Mucosa of descending colon (tissue), 3 donors: ENCODE measurements around the gene KCNQ2. TPM values are rescaled to one million over a fixed set of nuclear protein-coding genes. Genes with fewer than 3 reads are reported as not detected.

ENCODE experiments used
- ATAC-seq: fragments of 200-7000 bp; cut with Tn5 transposase; one replicate; pipeline ENCODE4 v1.9.1; 2020; ENCODE audit warnings: mild to moderate bottlenecking, moderate library complexity
- DNase-seq, 3 donors: peaks; one replicate each; pipeline ENCODE4 v3.0.0-alpha.2; 2020
- H3K36me3 ChIP-seq: fragments of 200-600 bp; one replicate; pipeline ENCODE4 v1.8.0; 2021; ENCODE audit warnings: low read depth, mild to moderate bottlenecking
- H3K4me1 ChIP-seq: fragments of 200-600 bp; one replicate; pipeline ENCODE4 v1.8.0; 2021; ENCODE audit warnings: low read depth, mild to moderate bottlenecking
- H3K4me3 ChIP-seq: fragments of 200-600 bp; one replicate; pipeline ENCODE4 v1.8.0; 2021; ENCODE audit warnings: mild to moderate bottlenecking
- H3K9me3 ChIP-seq: fragments of 200-600 bp; one replicate; pipeline ENCODE4 v1.8.0; 2021; ENCODE audit warnings: mild to moderate bottlenecking
- intact Hi-C, 2 donors: fragments of 100-400 bp; cut with DNase I in 1 of 2; cut with micrococcal nuclease in 1 of 2; formaldehyde crosslinking; loops; one replicate each; pipeline versions ENCODE4 v1.11.0 to v1.11.1; 2022; cut with DNase I, micrococcal nuclease
- total RNA-seq, 3 donors: library from RNA; stranded (reverse); fragmentation: NEBNext Ultra II Directional in 2 of 3; extraction: Animal tissue kit (Norgen Biotek cat#: 25700) in 2 of 3; gene quantifications; one replicate each; pipeline versions ENCODE4 v1.2.1 to v1.2.4, GENCODE V29; 2021 to 2023
- TF ChIP-seq, protein P1 (sequence below): fragments of 200-600 bp; IDR thresholded peaks from one replicate; pipeline ENCODE4 v1.8.0; 2022; ENCODE audit warnings: antibody characterized with exemption, mild to moderate bottlenecking
- donor health status: DM: no; HTN: no; CAD: no; lungs with moderate emphysema.
- donor health status: DM: no; HTN: no; CAD: no.
- donor health status: DM: no; HTN: yes; CAD: no.

KCNQ2 gene
- total RNA-seq, 3 donors from 2014 or later: 1.4 TPM; not detected in 2

DNA sequence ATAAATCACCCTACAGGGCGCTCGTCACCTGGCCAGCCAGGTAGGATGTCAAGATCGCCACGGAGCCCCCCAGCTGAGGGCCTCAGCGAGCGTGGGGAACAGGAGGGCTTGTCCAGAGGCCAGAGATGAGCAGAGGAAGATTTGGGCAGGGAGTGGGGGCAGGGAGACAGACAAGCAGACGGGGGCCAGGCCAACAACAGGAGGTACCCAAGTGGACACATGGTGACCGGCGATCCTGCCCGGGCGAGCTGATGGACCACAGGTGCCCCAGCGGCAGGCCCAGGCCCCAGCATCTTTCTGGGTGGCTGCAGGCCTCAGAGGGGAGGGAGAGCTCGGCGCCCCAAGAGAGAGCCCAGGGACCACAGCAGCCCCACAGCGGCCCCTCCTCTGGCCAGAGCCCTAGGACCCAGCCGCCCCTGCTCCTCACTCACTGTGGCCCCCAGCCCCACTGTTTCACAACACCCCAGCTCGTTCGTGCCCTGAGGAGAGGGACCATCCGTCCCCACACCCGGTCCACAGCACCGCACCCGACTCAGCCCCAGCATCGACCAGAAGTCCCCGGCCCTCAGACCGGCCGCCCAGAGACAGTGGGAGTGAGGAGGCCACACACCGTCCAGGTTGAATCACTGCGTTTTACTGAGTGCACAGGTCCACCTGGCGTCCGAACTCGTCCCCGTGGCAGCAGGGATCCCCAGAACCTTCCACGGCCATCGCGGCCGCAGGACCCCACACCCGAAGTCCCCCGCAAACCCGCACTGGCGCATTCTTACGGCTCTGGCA is 72.7 kb downstream of the KCNQ2 start:
- no peak for DNase-seq
- TF ChIP-seq, protein P1, sequence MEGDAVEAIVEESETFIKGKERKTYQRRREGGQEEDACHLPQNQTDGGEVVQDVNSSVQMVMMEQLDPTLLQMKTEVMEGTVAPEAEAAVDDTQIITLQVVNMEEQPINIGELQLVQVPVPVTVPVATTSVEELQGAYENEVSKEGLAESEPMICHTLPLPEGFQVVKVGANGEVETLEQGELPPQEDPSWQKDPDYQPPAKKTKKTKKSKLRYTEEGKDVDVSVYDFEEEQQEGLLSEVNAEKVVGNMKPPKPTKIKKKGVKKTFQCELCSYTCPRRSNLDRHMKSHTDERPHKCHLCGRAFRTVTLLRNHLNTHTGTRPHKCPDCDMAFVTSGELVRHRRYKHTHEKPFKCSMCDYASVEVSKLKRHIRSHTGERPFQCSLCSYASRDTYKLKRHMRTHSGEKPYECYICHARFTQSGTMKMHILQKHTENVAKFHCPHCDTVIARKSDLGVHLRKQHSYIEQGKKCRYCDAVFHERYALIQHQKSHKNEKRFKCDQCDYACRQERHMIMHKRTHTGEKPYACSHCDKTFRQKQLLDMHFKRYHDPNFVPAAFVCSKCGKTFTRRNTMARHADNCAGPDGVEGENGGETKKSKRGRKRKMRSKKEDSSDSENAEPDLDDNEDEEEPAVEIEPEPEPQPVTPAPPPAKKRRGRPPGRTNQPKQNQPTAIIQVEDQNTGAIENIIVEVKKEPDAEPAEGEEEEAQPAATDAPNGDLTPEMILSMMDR: no peak
- intact Hi-C loops: no loop called here
- Histone ChIP-seq H3K9me3 (no peaks in the 10 kb centered on the region), H3K36me3 (no peaks in the 10 kb centered on the region), H3K4me3 (no peak overlapping the region), H3K4me1 (no peaks in the 10 kb centered on the region)
- ATAC-seq: no peak

- H3K4me3 ChIP-seq: no peak overlapping the region
- DNase-seq: no peak
- intact Hi-C loops: no loop called here
- H3K4me1 ChIP-seq: no peaks in the 10 kb centered on the region
- H3K36me3 ChIP-seq: no peaks in the 10 kb centered on the region
- no peak for ATAC-seq
- TF ChIP-seq, protein P1: no peak
- H3K9me3 ChIP-seq: no peaks in the 10 kb centered on the region
These were observed 73.5 kb downstream of the KCNQ2 start for GRCh38 chr20:63398744-63399514.

- DNase-seq (no peak), ATAC-seq (no peak)
- Histone ChIP-seq H3K4me1 (no peaks in the 10 kb centered on the region), H3K9me3 (no peaks in the 10 kb centered on the region), H3K4me3 (no peak overlapping the region), H3K36me3 (no peaks in the 10 kb centered on the region)
- TF ChIP-seq, protein P1: no peak
- intact Hi-C loops: no loop called here
These were observed 74.5 kb downstream of the KCNQ2 start for GRCh38 chr20:63397946-63398450.

GRCh38 chr20:63397155-63397843 is 75.2 kb downstream of the KCNQ2 start:
- intact Hi-C loops: no loop called here
- Histone ChIP-seq H3K9me3 (no peaks in the 10 kb centered on the region), H3K4me1 (no peaks in the 10 kb centered on the region), H3K36me3 (no peaks in the 10 kb centered on the region), H3K4me3 (no peak overlapping the region)
- no peak for DNase-seq
- ATAC-seq: no peak
- TF ChIP-seq, protein P1: no peak

DNA sequence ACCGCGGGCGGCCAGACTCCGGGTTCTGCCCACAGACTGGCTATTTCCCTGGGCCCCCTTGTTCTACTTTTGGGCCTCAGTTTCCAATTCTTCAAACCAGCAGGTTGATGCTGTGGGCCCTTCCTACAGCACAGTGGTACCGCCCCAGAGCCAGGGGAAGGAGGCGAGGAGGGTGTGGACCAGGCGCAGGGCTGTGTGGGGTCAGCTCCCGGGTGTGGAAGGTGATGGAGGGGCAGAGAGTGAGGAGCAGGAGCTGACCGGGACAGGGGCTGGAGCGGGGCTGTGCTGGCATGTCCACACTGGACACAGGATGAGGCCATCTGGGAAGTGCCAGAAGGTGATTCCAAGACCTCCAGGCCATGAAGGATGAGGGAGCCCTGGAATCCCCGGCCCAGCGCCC is 76.2 kb downstream of the KCNQ2 start:
- Histone ChIP-seq H3K4me1 (no peaks in the 10 kb centered on the region), H3K36me3 (no peaks in the 10 kb centered on the region), H3K9me3 (no peaks in the 10 kb centered on the region), H3K4me3 (no peak overlapping the region)
- no peak for ATAC-seq
- no peak for DNase-seq
- intact Hi-C loops: no loop called here
- TF ChIP-seq, protein P1: no peak
